Glomerular visceral epithelial cell (primary cell): ENCODE results near the gene SOX30.
"Not testable (repeated sequence)": the region's sequence is repeated elsewhere in the genome, so short reads cannot be mapped to it uniquely, and the experiment has no call there.

Source experiments
- DNase-seq: peaks from one replicate; pipeline ENCODE4 v3.0.0-alpha.2; 2016; ENCODE audit errors: extremely low spot score

SOX30 gene

DNA sequence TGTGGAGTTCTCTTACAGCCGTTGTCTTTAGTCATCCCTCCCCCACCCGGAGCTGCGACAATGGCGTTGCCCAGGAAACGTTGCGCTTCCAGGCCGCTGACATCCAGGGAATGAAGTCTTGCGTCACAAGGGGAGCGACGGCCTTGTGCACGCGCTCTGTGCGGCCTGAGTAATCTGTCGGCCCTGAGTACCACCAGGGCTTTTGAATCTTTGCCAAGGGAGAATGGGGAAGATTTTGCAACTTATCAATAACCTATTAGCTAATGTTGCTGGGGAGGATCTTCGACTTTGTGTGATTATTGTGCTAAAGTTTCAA lies at the start of gene SOX30:
SOX30 (minus strand) TSS at position 62 of the 316 bp plus-strand sequence. CDS start 360 bp downstream, outside the sequence.
- DNase-seq = no peak

DNA sequence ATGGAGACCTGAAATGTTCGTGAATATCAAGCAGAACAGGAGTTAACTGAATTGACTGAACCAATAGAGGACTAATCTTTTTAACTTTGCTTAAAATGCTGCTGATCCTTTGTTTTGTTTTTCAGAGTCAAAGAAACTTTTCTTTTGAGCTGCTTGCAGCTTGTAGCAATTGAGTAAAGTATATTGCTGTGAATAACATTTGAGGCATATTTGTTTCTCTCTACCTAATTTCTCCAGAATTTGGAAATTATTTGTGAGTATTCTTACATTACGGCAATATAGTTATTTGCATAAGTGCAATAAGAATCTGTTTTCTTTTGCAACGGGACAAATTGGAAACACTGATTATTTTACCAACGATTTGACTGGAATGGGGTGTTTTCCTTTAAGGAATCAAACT lies 46.4 kb upstream of the SOX30 start:
- DNase-seq = not testable (repeated sequence)

DNA sequence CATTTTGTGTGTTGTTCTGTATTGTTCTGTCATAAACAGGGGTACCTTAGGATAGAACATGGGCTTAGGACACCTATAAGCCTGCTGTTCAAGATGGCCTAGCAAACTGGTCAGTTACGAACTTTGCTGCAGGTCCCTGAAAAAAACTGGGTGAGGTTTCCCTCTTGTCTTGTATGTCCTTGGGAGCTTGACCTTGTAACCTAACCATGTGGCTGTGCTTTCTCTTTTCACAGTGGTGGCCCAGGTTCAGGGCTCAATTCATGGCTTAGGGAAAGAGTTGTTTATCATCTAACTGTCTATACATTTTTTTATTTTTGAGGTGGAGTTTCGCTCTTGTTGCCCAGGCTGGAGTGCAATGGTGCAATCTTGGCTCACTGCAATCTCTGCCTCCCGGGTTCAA lies 43.9 kb upstream of the SOX30 start:
- not testable (repeated sequence) for DNase-seq

DNA sequence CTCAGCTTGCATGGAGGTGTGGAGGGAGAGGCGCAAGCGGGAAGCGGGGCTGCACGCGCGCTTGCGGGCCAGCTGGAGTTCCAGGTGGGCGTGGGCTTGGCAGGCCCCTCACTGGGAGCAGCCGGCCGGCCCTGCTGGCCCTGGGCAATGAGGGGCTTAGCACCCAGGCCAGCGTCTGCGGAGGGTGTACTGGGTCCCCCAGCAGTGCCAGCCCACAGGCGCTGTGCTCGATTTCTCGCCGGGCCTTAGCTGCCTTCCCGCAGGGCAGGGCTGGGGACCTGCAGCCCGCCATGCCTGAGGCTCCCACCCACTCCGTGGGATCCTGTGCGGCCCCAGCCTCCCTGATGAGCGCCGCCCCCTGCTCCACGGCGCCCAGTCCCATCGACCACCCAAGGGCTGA lies 41.6 kb upstream of the SOX30 start:
- not testable (repeated sequence) for DNase-seq

DNA sequence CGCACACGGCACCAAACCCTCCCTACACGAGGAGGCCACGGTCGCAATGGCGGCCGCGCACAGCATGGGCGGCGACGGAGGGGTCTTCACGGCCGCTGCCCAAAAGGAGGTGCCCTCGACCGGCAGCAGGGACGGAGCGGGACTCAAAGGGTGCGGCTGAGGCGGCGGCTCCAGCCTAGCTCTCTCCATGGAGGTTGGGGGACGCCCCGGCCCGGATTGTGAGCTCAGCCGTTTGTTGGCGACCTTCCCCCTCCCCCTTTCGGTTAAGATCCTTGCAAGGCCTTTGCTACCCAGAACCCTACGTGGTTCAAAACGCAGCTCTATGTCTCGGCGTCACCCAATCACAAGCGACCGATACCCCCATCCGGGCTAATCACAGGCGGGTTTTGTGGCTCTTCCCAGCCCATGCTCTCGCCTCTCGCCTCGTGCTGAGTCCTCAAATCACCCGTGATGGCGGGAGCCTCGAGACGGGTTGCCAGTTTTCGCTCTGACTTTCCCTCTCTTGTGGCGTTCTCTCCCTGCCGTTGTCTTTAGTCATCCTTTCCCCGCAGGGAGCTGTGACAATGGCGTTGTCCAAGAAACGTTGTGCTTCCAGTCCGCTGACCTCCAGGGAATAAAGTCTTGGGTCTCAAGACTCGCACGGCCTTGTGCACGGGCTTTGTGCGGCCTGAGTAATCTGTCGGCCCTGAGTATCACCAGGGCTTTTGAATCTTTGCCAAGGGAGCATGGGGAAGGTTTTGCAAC lies 38.6 kb upstream of the SOX30 start:
- DNase-seq = no peak

DNA sequence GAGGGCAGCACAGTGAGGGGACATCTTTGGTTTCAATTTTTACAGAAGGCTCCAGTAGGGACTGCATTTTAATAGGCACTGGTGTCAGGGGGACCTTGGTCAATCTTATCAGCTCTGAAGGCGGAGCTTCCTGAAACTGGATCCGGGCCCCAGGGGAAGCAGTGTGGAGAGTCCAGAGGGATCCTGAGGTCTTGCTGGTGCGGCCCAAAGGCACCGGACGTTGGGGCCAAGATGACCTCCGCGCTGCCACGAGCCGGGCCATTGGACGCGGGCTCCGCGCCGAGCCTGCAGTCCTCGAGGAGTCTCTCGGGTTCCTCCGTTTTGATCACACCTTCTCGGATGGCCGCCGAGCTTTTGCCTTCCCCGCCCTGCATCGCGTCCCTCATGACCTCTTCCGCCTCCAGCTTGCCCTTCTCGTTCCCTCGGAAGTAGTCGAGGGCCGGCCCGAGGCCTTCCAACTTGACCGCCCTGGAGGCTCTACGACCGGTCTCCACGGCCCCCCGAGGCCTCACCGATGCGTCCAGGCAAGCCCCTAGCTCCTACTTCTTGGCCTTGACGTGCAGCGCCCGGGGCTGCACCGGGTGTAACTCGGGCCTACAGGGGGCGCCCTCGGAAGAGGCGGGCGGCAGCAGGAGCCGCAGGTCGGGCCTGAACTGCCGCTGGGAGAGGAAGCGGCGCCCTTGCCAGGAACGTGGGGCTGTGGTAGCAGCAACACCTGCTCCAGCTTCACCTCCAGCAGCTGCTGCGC lies 37.9 kb upstream of the SOX30 start:
- DNase-seq = no peak

DNA sequence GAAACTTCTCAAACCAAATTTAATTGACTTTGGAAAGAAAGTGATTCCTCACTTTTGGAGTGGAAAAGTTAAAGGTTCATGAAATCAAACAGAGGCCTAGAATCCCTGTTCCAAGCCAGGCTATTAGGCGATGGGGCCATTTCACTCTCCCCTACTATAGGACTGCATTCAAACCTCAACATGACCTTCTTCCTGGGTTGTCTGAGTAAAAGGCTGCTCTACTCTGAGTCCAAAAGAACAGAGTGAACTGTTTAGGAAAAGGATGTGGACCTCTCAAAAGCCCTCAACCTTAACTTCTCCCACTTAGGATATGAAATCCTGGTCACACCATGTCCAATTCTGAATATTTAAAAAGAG lies 34.9 kb upstream of the SOX30 start:
- DNase-seq = no peak

DNA sequence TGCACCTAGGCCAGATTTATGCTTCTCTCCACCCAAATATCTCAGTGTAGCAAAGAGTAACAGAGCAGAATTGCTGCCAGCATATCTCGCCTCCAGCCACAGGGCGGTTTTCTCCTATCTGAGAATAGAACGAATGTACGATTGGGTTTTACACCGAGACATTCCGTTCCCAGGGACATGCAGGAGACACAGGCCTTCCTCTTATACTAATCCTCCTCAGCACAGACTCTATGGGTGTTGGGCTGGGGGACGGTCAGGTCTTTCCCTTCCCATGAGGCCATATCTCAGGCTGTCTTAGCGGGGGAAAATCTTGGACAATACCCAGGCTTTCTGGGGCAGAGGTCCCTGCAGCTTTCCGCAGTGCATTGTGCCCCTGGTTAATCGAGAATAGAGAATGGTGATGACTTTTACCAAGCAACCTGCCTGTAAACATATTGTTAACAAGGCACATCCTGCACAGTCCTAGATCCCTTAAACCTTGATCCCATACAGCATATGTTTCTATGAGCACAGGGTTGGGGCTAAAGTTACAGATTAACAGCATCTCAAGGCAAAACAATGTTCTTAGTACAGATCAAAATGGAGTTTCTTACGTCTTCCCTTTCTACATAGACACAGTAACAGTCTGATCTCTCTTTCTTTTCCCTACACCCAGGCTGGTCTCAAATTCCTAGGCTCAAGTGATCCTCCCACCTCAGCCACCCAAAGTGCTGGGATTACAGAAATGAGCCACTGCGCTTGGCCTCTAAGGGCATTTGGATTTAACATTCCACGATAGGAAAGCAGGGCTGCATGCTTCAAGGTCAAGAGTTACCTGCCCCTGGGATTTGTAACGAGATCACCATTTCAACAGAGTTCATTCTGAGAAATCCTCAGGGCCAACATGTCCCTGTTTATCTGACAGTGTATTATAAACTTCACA lies 34.3 kb upstream of the SOX30 start:
- DNase-seq = not testable (repeated sequence)

DNA sequence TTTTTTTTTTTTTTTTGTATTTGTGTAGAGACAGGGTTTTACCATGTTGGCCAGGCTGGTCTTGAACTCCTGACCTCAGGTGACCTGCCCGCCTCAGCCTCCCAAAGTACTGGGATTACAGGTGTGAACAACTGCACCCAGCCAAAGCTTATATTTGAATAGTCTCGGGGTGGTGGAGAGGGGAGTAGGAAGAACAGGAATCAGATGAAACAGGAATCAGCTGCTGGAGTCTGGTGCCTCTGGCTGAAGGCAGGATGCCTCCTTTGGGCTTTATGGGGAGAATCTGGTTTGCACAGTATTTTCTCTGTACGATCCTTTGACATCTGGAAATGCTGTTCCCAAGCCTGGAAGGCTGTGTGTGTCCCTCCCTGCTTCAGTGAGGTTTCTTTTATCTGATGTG lies 30.0 kb upstream of the SOX30 start:
- no peak for DNase-seq

DNA sequence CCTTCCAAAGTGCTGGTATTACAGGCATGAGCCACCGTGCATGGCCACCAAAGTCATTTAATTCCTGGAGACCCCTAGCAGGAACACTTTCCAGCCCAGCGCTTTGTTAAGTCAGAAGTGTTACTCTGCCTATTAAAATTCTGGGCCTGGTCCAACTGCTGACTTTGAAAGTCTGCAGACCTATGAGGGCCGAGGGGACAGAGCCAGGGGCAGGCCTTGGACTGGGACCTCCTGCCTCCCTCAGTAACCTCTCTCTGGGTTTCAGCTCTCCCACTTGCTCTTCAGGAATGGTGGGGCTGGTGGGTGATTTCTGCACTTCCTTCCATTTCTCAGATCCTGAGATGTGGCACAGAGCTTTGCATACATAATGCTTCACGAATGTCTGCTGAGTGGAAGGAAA lies 28.8 kb upstream of the SOX30 start:
- no peak for DNase-seq

DNA sequence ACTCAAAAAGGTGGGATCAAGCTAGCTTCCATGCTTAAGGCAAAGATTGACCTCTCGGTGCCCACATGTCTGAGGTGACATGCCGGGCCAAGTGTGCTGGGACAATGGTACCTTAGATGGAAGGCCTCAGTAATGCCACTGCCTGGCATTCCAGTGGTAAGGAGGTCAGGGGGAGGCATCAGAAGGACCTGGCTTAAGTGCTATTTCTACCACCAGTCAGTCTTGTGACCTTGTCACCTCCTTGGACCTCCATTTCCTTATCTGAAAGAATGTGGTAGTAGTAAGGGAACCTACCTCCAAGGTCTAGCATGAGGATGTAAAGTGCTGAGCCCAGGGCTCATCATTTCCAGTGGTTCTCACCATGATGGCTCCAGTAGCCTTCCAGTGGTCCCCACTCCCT lies 28.0 kb upstream of the SOX30 start:
- no peak for DNase-seq

DNA sequence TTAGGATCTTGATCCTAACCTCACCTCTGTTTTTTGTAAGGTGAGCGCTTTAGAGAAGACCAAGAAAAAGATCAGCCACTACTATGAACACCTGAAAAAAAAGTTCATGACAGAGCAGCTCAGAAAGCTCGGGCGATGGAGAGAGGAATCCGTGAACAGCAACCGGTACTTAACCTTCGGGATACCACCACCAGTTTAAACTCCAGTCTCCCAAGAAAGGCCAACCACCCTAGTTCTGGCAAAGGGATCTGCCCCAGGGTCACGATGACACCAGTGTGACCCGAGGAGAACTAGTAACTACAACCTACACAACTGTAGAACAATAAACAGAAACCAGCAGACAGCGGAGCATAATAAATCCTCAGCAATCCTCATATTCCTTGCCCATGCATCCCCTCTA lies 27.6 kb upstream of the SOX30 start:
- DNase-seq = no peak

DNA sequence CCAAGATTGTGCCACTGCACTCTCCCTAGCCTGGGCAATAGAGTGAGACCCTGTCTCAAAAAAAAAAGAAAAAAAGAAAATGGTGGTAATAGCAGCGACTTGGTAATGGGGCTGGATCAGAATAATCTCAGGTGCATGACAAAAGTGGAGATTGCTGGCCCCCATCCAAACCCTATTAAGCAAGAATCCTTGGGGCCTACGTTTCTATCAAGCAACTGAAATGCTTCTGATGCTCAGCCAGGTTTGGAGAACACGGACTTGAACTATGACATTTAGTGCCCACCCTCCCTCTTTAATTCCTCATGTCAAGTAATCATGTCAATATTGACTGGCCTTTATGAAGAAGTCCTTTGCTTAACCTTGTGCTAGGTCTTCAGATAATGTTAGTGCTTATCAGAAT lies 25.7 kb upstream of the SOX30 start:
- no peak for DNase-seq

DNA sequence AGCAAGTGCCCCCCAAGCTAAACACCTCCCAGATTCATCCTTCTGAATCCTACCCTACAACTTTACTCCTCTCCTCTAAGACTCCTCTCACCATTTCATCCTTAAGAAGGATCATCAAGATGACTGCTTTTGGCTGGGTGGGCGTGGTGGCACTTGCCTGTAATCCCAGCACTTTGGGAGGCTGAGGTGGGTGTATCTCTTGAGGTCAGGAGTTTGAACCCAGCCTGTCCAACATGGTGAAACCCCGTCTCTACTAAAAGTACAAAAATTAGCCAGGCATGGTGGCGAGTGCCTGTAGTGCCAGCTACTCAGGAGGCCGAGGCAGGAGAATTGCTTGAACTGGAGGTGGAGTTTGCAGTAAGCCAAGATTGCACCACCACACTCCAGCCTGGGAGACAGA lies 22.1 kb upstream of the SOX30 start:
- not testable (repeated sequence) for DNase-seq

DNA sequence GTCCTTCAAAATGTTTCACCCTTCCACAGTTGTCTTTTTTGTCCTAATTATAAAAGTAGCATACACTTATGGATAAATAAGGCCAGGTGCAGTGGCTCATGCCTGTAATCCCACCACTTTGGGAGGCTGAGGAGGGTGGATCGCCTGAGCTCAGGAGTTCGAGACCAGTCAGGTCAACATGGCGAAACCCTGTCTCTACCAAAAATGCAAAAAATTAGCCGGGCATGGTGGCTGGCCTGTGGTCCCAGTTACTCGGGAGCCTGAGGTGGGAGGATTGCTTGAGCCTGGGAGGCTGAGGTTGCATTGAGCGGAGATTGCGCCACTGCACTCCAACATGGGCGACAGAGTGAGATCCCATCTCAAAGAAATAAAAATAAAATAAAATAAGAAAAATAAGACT lies 20.7 kb upstream of the SOX30 start:
- no peak for DNase-seq

DNA sequence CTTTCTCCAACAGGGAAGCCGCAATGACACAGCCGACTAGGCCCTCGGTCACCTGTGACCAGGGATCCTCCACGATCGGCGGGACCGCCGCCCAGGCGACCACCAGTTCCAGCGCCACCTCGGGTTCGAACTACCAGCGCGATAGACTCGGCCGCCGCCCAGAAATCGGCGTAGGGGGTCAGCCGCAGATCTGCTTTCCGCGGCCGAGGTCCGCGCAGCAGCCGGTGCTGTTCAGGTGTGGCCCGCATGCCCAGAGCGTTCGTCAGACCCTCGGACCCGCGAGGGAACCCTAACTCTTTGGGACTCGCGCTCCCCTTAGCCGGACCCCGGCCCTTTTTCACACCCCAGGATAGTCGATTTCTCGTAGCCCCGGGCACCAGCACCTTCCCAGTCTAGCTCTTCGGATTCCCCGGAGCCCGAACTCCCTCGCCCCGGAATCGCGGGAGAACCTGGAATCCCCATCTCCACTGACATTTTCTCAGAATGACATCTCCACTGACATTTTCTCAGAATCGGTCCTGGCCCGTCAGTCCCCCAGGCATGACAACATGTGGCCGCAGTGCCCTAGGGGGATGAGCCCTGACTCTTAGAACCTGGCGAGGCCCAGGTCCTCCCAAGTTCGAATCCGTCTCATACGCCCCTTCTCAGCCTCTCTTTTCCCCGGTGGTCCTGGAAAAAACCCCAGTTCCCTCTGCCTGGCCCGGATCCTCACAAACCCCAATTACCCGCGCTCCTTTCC lies 19.5 kb upstream of the SOX30 start:
- DNase-seq = no peak

DNA sequence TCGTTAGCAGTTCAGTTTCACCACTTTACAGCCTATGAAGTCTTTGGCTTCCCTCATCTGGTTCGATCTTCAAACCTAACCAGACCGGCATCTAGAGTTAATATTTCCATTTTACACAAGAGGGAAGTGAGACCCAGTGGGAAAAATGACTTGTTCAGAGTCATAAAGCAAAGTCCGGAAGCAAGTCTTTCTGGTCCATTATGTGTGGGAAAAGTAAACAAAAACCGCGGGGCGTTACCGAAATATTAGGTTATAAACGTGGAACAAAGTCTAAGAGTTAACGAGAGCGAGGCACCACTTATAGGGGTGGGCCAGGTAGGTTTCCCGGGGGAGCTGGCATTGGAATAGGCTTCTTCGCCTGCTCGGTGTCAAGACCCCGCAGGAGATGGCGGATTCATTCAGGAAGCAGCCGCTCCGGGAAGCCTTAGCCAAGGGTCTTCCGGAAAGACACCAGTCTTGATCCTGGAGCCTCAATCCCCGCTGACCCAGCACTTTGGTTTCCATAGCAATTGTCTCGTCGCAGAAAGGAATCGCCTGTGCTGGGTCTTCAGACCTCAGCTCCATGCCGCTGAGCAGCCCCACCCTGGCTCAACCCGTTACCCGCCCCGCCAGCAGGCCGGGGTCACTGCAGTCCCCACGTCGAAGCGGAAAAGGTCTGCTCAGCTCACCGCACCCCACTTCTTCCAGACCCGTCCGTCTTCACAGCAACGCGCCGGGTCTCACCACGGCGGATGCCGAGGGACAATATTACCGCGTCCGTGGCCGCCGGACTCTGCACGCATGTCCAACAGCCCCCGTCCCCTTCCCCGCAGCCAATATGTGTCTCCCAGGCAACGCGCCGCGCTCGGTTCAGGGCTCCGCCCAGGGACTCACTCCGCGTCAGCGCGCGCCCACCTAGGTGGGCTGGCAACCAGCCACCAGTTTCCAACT lies 18.7 kb upstream of the SOX30 start, which contains the start of gene C5orf52:
C5orf52 (plus strand) TSS at position 872 of the 930 bp plus-strand sequence. CDS start 82 bp downstream, outside the sequence.
- peak; percentile 22 for DNase-seq

DNA sequence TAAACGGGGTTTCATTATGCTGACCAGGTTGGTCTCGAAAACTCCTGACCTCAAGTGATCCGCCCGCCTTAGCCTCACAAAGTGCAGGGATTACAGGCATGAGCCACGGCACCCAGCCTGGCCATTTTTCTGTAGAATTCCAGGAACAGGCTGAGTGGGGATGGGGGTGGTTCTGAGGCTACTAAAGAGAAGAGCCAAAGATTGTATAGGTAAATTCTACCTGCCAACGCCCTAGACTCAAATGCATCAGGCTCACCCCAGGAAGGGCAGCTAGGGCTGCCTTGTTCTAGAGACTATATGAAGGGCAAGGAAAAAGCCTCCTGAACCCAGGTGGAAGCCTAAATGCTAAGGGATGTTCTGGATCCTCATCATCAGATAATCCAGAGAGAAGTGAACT lies 17.5 kb upstream of the SOX30 start:
- no peak for DNase-seq

DNA sequence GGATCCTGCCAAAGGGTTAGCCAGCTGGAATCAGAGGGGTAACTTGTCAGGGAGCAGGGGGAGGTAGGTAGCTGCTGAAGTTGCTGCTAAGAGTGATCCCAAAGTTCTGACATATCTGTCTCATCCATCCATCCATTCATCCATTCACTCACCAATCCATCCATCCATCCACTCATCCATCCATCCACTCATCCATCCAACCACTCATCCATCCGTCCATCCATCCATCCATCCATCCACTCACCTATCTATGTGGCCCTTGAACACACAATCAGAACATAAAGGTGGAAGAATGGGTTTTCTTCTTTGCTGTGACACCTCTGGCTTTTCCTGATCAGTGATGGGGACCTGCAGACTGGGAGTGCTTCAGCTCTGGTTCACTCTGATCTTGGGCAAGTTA lies 16.1 kb upstream of the SOX30 start:
- DNase-seq = no peak

DNA sequence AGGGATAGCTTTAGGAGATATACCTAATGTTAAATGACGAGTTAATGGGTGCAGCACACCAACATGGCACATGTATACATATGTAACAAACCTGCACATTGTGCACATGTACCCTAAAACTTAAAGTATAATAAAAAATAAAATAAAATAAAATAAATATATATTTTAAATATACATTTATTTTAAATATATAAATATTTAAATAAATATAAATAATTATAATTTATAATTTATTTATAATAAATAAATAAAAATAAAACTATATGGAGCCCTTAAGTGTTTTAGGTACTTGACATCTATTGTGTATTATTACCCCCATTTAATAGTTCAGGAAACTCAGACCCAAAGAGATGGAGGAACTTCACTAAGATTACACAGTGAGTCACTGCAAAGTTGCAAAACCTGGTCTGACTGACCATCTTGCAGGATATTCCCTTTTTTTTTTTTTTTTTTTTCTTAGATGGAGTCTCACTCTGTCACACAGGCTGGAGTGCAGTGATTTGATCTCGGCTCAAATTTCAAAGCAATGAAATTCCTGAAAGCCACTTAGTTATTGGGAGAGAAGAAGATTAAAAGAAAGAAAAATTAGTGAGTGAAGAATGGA lies 13.3 kb upstream of the SOX30 start:
- peak; percentile 73 for DNase-seq
